Keratinocyte (primary cell): ENCODE data around the gene YPEL1. TPM values are rescaled to one million over a fixed set of nuclear protein-coding genes. Genes with fewer than 3 reads are reported as not detected.

ENCODE experiments used
- DNase-seq: peaks from one replicate; pipeline ENCODE4 v3.0.0-alpha.2; 2011; ENCODE audit warnings: low read depth, missing footprints, low spot score
- FAIRE-seq: peaks from 2 replicates; lab custom pipeline; 2011; peaks lifted over from hg19 to GRCh38; lab: Jason Lieb, UNC
- H2AFZ ChIP-seq: 2 replicates; pipeline ENCODE4 v1.6.0; 2012; ENCODE audit warnings: low read length, control low read depth, inconsistent platforms; ENCODE audit not compliant: control insufficient read depth
- H3K27ac ChIP-seq: 2 replicates; pipeline ENCODE4 v1.5.1; 2011; ENCODE audit warnings: low read length; ENCODE audit not compliant: control insufficient read depth, insufficient read depth
- H3K27me3 ChIP-seq: 3 replicates; pipeline ENCODE4 v1.6.0; 2011; ENCODE audit warnings: low read length; ENCODE audit not compliant: control insufficient read depth, insufficient read depth; ENCODE audit errors: extremely low read depth
- H3K36me3 ChIP-seq, 2 experiments: 2 replicates in 1 of 2; 3 replicates in 1 of 2; pipeline ENCODE4 v1.5.1; 2011; ENCODE audit warnings: low read length in 2 of 2, mild to moderate bottlenecking in 1 of 2; ENCODE audit not compliant: control insufficient read depth in 2 of 2, insufficient read depth in 2 of 2; ENCODE audit errors: extremely low read depth in 1 of 2
- H3K4me1 ChIP-seq: 3 replicates; pipeline ENCODE4 v1.5.1; 2011; ENCODE audit warnings: low read length; ENCODE audit not compliant: control insufficient read depth, insufficient read depth; ENCODE audit errors: extremely low read depth
- H3K4me2 ChIP-seq: 3 replicates; pipeline ENCODE4 v1.6.0; 2011; ENCODE audit warnings: low read depth, low read length; ENCODE audit not compliant: control insufficient read depth, insufficient read depth; ENCODE audit errors: extremely low read depth
- H3K4me3 ChIP-seq, 3 experiments: fragments of 200-600 bp in 1 of 3; sonication (generic) in 1 of 3; 2 replicates in 2 of 3; 3 replicates in 1 of 3; pipeline ENCODE4 v1.5.1; 2011 to 2016; ENCODE audit warnings: low read length in 3 of 3, mild to moderate bottlenecking in 3 of 3, control low read depth in 2 of 3, inconsistent platforms in 1 of 3, low read depth in 1 of 3, mixed read lengths in 1 of 3, mixed run types in 1 of 3, moderate library complexity in 1 of 3; ENCODE audit not compliant: control insufficient read depth in 2 of 3, insufficient read depth in 2 of 3; ENCODE audit errors: extremely low read depth in 1 of 3
- H3K79me2 ChIP-seq: 2 replicates; pipeline ENCODE4 v1.6.0; 2012; ENCODE audit warnings: low read length; ENCODE audit not compliant: control insufficient read depth, insufficient read depth
- H3K9ac ChIP-seq: 3 replicates; pipeline ENCODE4 v1.6.0; 2011; ENCODE audit warnings: low read length; ENCODE audit not compliant: control insufficient read depth, insufficient read depth; ENCODE audit errors: extremely low read depth
- H3K9me1 ChIP-seq: 3 replicates; pipeline ENCODE4 v1.6.0; 2011; ENCODE audit warnings: low read length; ENCODE audit not compliant: control insufficient read depth, insufficient read depth; ENCODE audit errors: extremely low read depth
- H3K9me3 ChIP-seq: 2 replicates; pipeline ENCODE4 v1.5.1; 2012; ENCODE audit warnings: low read depth, low read length; ENCODE audit not compliant: control insufficient read depth
- H4K20me1 ChIP-seq: 3 replicates; pipeline ENCODE4 v1.6.0; 2011; ENCODE audit warnings: low read length; ENCODE audit not compliant: control insufficient read depth, insufficient read depth; ENCODE audit errors: extremely low read depth
- EZH2 ChIP-seq: IDR thresholded peaks from one replicate; pipeline ENCODE4 v1.6.1; 2012; ENCODE audit warnings: inconsistent platforms, mild to moderate bottlenecking, low read length, moderate library complexity
- dilution Hi-C: fragments of 300-500 bp; cut with MboI; formaldehyde crosslinking; loops from one replicate; pipeline ENCODE4 v1.7.0; 2020; ENCODE audit warnings: low sequenced_read_pairs; ENCODE audit not compliant: extremely low pct_ligation_motif_present
- polyA plus RNA-seq, 5 experiments: library from polyadenylated mRNA; depleted of rRNA in 3 of 5; stranded (reverse) in 3 of 5; stranded (forward) in 1 of 5; unstranded in 1 of 5; fragments of >200 nt; gene quantifications; 1 replicate in 1 of 5; 2 replicates in 3 of 5; 3 replicates in 1 of 5; pipeline versions ENCODE4 v1.2.1 to v1.2.3, GENCODE V29; 2011 to 2012; ENCODE audit warnings: missing spikeins in 2 of 5, low read depth in 1 of 5, low replicate concordance in 1 of 5
- TF ChIP-seq, protein P1 (sequence below), 3 experiments: IDR thresholded peaks in 1 of 3; conservative IDR thresholded peaks in 1 of 3; optimal IDR thresholded peaks in 1 of 3; 2 replicates in 2 of 3; 3 replicates in 1 of 3; pipeline versions ENCODE3 to v1.5.1; 2011; ENCODE audit warnings: low read length in 3 of 3, mild to moderate bottlenecking in 3 of 3, moderate library complexity in 2 of 3, control low read depth in 1 of 3, inconsistent platforms in 1 of 3; ENCODE audit not compliant: insufficient read depth in 2 of 3; ENCODE audit errors: extremely low read depth in 1 of 3

Gene YPEL1
- polyA plus RNA-seq, 1 donor (not counting 4 experiments of a cell fraction or from before 2014, with no cell fraction given), result 0.03 TPM

DNA sequence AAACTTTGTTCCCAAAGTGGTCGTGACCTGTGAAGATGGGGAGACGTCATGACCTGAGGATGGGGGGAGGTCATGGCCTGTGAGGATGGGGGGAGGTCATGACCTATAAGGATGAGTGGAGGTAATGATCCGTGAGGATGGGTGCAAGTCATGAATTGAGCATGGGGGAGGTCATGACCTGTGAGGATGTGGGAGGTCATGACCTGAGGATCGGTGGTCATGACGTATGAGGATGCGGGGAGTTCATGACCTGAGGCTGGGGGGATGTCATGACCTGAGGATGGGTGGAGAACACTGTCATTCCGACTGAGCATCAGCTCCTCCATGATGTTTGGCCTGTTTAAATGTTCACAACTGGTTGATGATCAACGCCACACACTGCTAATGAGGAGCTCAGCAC is 25.9 kb downstream of the YPEL1 start:
- H3K79me2 ChIP-seq, result no peaks in the 10 kb centered on the region
- no peak overlapping the region for H3K4me2 ChIP-seq
- H3K27ac ChIP-seq, result no peak overlapping the region
- peaks cover 28% of the 10 kb centered on the region for H3K4me1 ChIP-seq
- H2AFZ ChIP-seq, result no peak overlapping the region
- TF ChIP-seq, protein P1, sequence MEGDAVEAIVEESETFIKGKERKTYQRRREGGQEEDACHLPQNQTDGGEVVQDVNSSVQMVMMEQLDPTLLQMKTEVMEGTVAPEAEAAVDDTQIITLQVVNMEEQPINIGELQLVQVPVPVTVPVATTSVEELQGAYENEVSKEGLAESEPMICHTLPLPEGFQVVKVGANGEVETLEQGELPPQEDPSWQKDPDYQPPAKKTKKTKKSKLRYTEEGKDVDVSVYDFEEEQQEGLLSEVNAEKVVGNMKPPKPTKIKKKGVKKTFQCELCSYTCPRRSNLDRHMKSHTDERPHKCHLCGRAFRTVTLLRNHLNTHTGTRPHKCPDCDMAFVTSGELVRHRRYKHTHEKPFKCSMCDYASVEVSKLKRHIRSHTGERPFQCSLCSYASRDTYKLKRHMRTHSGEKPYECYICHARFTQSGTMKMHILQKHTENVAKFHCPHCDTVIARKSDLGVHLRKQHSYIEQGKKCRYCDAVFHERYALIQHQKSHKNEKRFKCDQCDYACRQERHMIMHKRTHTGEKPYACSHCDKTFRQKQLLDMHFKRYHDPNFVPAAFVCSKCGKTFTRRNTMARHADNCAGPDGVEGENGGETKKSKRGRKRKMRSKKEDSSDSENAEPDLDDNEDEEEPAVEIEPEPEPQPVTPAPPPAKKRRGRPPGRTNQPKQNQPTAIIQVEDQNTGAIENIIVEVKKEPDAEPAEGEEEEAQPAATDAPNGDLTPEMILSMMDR (optimal IDR thresholded peaks at IDR 0.05 in 1 of 3, IDR thresholded peaks at IDR 0.05 in 1 of 3, conservative IDR thresholded peaks at IDR 0.05 in 1 of 3; ENCODE audit: extremely low read depth in 1 of 3, insufficient read depth in 2 of 3, low read length in 3 of 3), result no peak
- TF ChIP-seq EZH2, result no peak
- no peaks in the 10 kb centered on the region for H3K9me1 ChIP-seq
- no peaks in the 10 kb centered on the region for H3K27me3 ChIP-seq
- H4K20me1 ChIP-seq, result no peaks in the 10 kb centered on the region
- H3K36me3 ChIP-seq, result no peaks in the 10 kb centered on the region
- H3K9me3 ChIP-seq, result no peaks in the 10 kb centered on the region
- dilution Hi-C loops, result no loop called here
- no peak for DNase-seq
- H3K9ac ChIP-seq, result no peak overlapping the region
- FAIRE-seq, result no peak
- no peak overlapping the region for H3K4me3 ChIP-seq

DNA sequence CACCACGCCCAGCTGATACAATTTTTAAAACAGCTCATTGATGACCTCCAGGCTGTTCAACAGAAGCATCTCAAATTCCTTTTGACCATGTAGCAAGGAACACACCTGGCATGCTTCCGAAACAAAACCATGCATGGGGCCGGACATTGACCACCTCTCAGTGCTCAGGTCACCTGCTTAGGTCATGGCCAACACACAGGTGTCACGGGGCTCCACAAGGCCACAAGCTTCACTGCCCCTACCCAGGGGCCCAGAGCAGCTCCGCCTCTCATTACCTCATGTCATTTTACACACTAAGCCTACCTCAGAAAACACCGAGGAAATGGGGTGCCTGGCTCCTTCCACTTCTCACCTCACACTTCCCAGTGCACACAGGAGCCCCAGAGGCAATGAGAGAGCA is 26.6 kb downstream of the YPEL1 start:
- dilution Hi-C loops, result no loop called here
- H3K36me3 ChIP-seq, result no peaks in the 10 kb centered on the region
- no peak for FAIRE-seq
- H3K27me3 ChIP-seq, result no peaks in the 10 kb centered on the region
- H3K9ac ChIP-seq, result no peak overlapping the region
- no peaks in the 10 kb centered on the region for H3K79me2 ChIP-seq
- no peak overlapping the region for H3K4me3 ChIP-seq
- H3K4me1 ChIP-seq, result peaks cover 21% of the 10 kb centered on the region
- DNase-seq, result no peak
- no peaks in the 10 kb centered on the region for H3K9me3 ChIP-seq
- no peaks in the 10 kb centered on the region for H4K20me1 ChIP-seq
- no peak overlapping the region for H3K4me2 ChIP-seq
- H3K27ac ChIP-seq, result no peak overlapping the region
- no peak for TF ChIP-seq EZH2
- TF ChIP-seq, protein P1 (optimal IDR thresholded peaks at IDR 0.05 in 1 of 3, IDR thresholded peaks at IDR 0.05 in 1 of 3, conservative IDR thresholded peaks at IDR 0.05 in 1 of 3; ENCODE audit: extremely low read depth in 1 of 3, insufficient read depth in 2 of 3, low read length in 3 of 3), result no peak
- no peak overlapping the region for H2AFZ ChIP-seq
- H3K9me1 ChIP-seq, result no peaks in the 10 kb centered on the region
